GM18870 (cell line): ENCODE measurements around the gene GPATCH3.
"Not testable (repeated sequence)": the region's sequence is repeated elsewhere in the genome, so short reads cannot be mapped to it uniquely, and the experiment has no call there.

Experiments
- ATAC-seq: cut with Tn5 transposase; IDR thresholded peaks from one replicate; pipeline ENCODE4 v1.9.1; 2021; ENCODE audit warnings: moderate library complexity; ENCODE audit not compliant: unreplicated experiment

GPATCH3 gene

GRCh38 chr1:26848941-26849774 is 51.1 kb downstream of the GPATCH3 start:
- ATAC-seq = no peak

GRCh38 chr1:26848499-26848898 is 51.8 kb downstream of the GPATCH3 start:
- ATAC-seq = no peak

DNA sequence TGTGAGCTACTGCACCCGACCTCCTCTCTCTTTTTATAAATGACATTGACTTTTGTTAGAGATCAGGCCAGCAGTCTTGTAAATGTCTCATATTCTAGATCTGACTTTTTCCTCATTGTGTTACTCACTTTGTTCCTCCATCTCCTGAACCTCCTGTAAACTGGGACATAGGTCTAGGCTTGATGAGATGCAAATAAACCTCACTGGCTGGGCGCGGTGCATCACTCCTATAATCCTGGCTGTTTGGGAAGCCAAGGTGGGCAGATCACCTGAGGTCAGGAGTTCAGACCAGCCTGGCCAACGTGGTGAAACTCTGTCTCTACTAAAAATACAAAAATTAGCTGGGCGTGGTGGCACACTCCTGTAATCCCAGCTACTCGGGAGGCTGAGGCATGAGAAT is 52.4 kb downstream of the GPATCH3 start:
- ATAC-seq = not testable (repeated sequence)

GRCh38 chr1:26844424-26845196 is 55.7 kb downstream of the GPATCH3 start:
- ATAC-seq = no peak
